IPS-11a (cell line): ENCODE data around the gene TMEM40.
A peak's percentile ranks its signal among the peaks of the same experiment; 100 is the strongest.
"Not testable (repeated sequence)": the region's sequence is repeated elsewhere in the genome, so short reads cannot be mapped to it uniquely, and the experiment has no call there.

Experiments used
- H3K4me3 ChIP-seq: one replicate; pipeline ENCODE4 v1.5.1; 2013; ENCODE audit warnings: low read depth, low read length, control low read depth

Gene TMEM40

GRCh38 chr3:12759097-12759679 lies at the start of gene TMEM40:
Gene TMEM40 (minus strand): TSS chr3:12759259. CDS start chr3:12749832, 9,427 bp downstream.
- no peak within 1 kb of the TSS for H3K4me3 ChIP-seq

GRCh38 chr3:12808587-12808986 lies 49.5 kb upstream of the TMEM40 start:
- H3K4me3 ChIP-seq = no peak overlapping the region

DNA sequence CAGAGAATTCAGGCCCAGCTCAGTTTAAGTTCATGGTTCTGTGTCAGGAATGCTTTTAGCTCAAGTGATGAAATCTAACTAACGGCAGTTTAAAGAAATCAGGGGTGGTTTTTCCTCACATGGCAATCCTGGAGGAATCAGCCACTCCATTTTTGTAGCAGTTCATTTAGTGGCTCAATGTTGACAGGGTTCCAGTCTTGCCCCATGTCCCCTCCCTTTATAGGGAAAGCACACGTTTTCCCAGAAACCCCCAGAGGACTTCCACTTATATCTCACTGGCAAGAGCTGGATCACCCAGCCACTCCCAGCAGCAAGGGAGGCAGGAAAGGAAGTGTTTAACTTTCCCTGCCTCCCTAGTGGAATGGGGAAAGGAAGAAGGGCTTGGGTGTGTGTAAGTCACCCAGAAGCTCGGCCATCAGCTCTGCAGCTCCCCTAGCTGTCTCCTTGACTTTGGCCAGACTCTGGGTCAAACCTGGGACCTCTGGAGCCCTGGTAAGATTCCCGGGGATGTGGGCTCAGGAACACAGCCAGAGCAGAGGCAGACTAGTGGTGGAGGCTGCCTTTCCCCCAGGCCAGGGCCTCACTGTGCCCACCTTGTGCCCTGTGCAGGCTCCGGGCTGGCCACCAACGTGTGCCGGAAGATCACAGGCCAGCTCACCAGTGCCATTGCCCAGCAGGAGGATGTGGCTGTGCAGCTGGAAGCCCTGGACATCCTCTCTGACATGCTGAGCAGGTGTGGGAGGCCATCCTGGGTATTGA lies 48.7 kb upstream of the TMEM40 start:
- no peak overlapping the region for H3K4me3 ChIP-seq

GRCh38 chr3:12807066-12807465 lies 48.0 kb upstream of the TMEM40 start:
- no peak overlapping the region for H3K4me3 ChIP-seq

DNA sequence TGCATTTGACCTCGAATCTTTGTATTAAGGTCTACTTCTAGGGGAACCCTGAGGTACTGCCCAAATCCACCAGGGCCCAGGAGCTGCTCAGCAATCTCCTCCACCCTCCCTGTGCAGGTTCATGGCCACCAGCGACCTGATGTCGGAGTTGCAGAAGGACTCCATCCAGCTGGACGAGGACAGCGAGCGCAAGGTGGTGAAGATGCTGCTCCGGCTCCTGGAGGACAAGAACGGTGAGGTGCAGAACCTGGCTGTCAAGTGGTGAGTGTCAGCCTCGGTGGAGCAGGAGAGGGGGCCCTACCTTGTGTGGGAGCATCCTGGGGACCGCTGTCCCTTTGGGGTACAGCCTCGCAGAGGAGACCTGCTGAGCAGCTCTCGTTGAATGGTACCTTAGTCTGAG lies 44.3 kb upstream of the TMEM40 start:
- H3K4me3 ChIP-seq = no peak overlapping the region

DNA sequence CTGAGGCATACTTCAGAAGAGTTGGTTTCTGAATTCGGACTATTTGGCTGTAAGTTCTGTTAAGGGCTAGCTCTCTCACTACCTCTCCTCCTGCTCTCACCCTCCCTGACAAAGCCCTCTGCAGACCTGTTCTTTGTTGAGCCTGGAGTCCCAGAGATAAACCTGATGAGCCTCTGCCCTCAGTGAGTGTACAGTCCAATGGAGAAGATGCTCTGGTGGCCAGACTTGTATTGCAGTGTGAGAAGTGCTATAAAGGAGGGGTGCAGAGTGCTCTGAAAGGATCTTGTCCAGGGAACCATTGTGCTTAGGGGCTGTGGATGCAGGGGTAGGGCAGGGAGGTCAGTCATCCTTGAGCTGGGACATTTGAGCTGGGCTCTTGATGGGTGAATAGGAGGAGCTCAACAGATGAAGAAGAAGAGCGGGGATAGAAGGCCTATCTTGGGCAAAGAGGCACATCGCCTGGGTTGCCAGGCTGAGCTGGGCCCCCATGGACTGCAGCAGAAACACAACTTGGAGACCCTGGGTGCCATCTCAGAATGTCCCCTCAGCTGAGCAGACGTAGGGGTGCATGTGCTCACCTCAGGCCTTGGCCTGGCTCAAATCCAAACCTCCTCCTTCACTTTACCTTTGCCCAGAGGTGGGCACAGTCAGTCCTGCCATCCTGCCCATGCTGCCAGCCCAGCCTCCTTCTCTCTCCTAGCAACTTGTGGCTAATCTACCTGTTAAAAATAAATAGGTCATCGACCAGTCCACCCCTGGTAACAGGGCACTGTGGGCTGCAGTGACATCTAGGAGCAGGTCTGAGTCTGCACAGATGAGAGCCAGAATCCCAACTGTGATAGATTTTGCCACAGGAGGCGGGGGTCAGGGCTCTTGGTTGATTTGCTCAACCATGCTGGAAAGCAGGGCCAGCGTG lies 40.7 kb upstream of the TMEM40 start:
- no peak overlapping the region for H3K4me3 ChIP-seq

DNA sequence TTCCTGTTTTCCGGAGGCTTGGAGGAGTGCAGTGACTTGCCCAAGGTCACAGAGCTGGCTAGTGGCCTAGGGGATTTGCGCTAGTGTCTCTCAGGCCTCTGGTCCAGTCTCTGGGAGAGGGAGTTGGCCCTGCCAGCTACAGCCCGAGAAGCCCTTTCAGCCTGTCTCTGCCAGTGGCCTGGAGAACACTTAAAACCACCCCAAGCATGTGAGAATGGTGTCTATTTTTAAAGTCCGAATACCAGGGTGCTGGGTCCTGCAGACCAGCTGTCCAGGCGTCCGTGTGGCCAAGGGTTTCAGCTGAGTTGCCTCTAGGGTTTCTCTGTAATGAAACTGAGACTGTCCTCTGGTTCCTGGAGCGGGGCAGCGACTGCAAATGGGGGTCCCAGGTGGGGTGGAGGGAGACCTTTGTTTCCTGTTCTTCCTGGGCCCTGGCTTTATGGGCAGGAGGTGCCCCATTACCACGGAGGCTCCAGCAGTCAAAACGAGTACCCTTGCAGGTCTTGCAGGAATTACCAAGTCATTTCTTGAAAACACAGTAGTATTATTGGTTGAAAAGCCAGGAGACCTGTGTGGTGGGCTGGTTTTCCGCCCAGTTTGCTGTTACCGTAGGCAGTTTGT lies 39.6 kb upstream of the TMEM40 start:
- no peak overlapping the region for H3K4me3 ChIP-seq

DNA sequence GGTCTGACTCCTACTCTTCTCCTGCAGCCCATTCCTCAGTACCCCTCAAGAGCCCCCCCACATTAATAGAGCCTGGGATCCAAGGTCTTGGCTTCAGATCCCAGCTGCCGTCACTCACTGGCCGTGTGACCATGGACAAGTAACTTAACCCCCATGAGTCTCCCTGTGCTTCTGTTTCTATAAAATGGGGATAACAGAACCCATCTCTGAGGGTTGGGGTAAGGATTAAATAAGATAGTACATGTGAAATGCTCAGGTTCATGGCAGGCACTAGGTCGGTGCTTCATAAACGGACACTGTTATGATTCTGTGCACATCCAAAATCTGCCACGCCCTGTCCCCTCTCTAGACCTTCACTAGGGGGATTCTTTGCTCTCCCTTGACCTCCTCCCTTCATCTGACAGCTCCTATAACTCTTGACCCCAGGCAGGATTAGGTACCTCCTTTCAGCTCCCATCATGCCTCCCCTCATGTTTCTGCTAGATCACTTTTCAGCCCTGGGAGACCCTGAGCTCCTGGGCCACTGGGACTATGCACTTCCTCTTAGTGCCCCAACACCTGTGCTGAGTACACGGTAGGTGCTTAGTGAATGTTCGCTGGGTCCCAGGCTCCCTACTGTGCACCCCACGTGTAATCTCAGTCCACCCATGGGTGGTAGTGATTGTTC lies 39.0 kb upstream of the TMEM40 start:
- H3K4me3 ChIP-seq = no peak overlapping the region

DNA sequence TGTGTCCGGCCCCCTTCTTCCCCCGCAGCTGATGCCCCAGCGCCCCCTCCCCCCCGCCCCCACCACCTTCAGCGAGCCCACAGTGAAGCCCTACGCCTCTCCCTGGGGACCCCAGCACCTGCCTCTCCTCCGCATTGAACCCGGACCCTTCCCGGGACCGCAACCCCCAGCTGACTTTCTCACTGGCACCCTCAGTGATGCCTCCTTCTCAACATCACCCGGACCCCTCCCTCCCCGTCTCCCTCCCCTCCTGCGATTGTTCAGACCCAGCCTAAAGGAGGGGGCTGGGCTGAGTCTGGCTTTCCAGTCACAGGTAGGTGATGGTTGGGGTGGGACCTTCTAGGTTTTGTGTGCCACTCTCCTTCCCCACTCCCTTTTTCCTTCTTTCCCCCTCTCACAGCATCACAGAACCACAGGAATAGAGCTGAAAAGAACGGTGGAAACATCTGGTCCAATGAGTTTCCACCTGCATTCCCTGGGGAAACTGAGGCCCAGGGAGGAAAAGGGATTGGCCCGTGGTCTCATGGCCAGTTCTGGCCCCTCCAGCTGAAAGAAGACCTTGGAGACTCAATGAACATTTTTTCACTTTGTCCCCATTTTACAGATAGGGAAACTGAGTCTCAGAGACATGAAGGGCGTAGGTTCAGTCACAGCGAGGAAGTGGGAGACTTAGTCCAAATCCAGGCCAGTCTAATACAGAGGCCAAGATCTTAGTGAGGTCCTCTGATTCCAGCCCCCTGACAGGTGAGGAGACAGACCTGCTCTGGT lies 38.2 kb upstream of the TMEM40 start:
- peak overlapping the region; percentile 4 for H3K4me3 ChIP-seq

DNA sequence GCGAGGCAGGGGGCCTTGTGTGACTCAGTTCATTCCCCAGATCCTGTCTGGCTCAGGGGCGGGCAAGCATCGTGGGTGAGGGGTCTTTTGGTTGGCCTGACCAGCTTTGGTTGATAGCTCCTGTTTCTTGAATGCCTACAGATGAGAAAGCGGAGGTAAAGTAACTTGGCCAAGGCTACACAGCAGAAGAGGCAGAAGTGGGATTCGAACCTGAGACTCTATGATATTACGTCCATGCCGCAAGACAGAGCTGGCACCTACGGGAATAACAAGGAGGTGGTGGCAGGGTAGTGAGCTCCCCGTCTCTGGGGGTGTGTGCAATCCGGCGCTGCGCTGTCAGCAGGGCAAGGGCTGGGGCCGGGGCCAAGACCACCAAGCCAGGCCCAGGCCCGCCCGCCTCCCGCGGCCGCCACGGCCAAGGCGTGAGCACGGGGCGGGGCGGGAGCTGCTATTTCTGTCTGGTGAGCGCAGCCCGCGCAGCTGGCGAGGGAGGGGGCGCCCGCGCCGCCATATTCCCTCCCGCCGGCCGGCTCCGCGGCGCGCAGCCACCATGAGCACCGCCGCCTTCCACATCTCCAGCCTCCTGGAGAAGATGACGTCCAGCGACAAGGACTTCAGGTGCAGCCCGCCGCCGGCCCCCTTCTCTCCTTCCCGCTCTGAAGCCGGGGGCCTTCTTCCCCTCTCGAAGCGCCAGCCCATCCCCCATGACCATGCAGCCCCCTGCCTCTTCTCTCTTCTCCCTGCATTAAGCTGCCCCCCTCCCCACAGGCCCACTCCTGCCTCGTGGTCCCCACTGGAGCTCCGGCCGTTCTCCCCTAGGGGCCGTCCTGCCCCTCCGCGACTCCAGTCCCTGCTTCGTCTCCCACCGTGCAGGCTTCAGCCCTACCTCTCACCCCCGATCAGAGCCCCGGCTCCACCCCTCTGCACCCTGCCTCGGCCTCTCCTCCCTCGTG lies 37.4 kb upstream of the TMEM40 start, which contains the start of gene CAND2:
Gene CAND2 (plus strand): TSS at position 510 of the 953 bp plus-strand sequence. CDS start 41 bp downstream, at position 551.
- H3K4me3 ChIP-seq = peak within 1 kb of the TSS; percentile 74

DNA sequence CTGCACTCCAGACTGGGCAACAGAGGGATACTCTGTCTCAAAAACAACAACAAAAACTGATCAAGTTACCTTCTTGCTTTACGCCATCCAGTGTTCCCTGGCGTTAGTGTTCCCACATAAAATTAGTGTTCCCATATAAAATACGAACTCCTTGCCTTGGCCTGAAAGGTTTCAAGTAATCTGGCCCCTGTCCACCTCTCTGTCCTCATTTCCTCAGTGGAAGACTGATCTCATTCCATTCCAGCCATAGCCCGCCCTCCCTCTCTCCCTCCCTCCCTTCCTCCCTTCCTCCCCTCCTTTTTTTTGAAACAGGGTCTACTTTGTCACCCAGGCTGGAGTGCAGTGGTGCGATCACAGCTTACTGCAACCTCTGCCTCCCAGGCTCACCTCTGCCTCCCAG lies 34.6 kb upstream of the TMEM40 start:
- H3K4me3 ChIP-seq = no peak overlapping the region

DNA sequence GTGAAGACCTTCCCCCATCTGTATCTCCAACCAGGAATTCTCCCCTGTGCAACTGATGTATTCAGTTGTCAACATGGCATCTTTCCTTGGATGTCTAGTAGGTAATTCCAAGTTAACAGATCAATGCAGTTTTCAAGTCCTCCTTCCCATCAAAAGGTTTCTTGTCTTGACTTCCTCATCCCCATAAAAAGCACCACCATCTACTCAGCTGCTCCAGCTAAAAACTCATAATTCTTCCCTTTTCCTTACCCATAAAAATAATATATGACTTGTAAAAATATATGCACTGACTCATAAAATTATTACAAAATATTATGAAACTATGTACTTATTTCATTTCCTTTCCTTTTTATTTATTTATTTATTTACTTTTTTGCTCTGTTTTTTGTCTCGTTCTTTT lies 32.4 kb upstream of the TMEM40 start:
- H3K4me3 ChIP-seq = no peak overlapping the region

DNA sequence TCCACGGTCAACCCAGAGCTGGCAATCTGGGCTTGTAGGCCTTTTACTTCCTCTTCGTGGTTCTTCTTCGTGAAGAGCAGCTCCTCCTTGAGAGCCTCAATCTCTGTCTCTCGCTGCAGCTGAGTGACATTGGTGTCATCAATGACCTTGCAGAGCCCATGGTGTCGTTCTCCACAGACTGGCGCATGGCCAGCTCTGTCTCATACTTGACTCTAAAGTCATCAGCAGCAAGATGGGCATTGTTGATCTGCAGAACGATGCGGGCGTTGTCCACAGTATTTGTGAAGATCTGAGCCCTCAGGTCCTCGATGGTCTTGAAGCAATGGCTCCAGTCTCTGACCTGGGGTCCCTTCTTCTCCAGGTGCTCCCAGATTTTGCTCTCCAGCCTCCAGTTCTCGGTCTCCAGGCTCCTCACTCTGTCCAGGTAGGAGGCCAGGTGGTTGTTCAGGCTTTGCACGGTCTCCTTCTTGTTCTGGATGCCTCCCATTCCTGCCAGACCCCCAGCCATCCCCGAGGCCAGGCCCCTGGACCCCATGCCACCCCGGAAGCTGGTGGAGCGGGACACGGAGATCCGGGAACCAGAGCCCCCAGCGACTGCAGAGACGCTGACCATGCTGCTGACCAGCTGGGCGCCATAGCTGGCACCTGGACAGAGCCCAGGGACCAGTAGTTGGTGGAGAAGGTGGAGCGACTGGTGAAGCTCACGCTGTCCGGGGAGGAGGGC lies 29.1 kb upstream of the TMEM40 start:
- not testable (repeated sequence) for H3K4me3 ChIP-seq

DNA sequence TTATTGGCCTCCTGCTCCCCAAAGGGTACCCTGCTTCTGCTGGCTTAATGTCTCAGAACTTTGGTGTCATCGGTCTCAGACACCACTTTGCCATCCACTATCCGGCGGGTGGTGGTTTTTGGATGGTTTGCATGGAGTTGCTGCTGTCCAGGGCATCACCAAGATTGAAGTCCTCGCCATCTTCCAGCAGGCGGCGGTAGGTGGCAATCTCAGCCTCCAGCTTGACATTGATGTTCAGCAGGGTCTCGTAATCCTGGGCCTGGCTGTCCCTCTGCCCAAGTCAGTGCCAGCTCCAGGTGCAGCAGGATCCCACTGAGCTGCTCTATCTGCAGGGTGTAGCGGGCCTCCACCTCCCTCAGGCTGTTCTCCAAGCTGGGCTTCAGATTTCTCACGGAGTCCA lies 28.3 kb upstream of the TMEM40 start:
- not testable (repeated sequence) for H3K4me3 ChIP-seq

GRCh38 chr3:12785096-12785495 lies 26.0 kb upstream of the TMEM40 start:
- H3K4me3 ChIP-seq = no peak overlapping the region

GRCh38 chr3:12782172-12782815 lies 23.2 kb upstream of the TMEM40 start:
- no peak overlapping the region for H3K4me3 ChIP-seq

DNA sequence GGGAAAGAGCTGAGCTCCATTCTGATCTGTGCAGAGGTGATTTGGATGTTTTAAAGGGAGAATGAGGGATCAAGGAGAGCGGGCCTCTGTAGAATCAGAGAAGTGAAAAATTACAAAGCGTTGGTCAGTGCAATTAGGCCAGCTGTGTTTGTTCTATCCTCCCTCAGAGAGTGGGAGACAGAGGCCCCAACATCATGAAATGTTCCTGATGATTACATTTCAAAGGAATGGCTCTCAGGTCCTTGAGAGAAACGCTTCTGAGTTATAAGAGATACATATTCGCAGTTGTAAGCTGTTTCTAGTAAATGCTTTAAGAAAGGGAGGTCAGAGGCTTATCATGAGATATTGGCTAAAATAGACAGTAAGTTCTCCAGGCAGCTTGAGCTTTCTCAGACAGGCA lies 21.7 kb upstream of the TMEM40 start:
- no peak overlapping the region for H3K4me3 ChIP-seq

DNA sequence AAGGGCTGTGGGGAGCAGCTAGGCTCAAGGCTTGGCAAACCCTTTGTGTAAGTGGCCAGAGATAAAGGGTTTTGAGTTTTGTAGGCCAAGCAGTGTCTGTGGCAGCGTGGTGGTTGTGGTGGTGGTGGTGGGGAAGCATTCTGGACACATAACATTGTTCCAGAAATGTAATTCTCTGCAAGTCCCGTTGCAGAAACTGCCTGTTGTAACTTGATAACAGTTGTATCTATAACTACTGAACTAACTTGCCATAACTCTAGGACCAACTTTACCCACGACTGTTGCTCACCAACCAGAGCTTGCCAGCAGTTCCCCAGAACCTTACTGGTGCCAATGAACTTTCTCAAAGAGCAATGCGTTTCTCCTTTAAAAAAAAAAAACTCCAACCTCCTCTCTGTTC lies 18.1 kb upstream of the TMEM40 start:
- no peak overlapping the region for H3K4me3 ChIP-seq
